ENCODE data around the gene IRS4.

Gene IRS4

DNA sequence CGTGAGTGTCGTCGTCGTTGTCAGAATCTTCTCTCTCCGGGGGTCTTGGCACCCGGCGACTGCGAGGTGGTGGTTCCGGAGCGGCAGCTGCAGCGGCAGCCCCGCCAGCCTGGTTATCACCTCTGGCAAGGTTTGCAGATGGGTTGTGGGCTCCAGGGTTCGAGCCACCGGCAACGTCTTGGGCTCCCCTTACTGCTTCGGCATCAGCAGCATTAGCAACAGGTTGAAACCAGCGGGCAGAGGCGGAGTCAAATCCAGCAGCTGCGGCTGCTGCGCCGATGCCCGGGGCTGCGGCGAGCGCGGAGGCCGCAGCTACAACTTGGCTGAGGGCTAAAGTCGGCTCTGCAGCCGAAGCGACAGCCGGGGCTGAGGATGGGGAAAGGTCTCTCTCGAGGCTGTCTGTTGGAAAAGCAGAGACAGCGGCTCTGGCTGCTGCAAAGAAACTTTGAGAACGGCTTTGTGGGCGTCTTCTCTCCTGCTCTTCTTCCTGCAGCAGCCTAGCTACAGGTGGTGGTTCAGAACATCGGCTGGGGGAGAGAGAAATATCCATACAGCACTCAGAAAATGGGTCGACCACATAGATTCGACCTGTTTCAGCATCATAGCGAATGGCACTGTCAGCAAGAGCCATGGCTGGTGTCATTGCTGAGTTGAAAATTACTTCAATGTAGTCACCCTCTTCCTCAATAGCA is 3.6 kb downstream of the IRS4 start:
- H2AFZ ChIP-seq (ENCODE audit: low read depth, low read length) = no peak overlapping the region
- H3K18ac ChIP-seq (ENCODE audit: low read depth in 1 of 2, low read length in 2 of 2) = no peak overlapping the region
- H3K27me3 ChIP-seq (ENCODE audit: control insufficient read depth in 1 of 2, insufficient read depth in 1 of 2, low read length in 2 of 2) = peaks cover 58 to 87% of the 10 kb centered on the region in 2 experiments
- no peaks in the 10 kb centered on the region for H3K36me3 ChIP-seq (ENCODE audit: control insufficient read depth in 1 of 2, insufficient read depth in 2 of 2, low read depth in 1 of 2, low read length in 2 of 2)
- H3K27ac ChIP-seq (ENCODE audit: low read length, poor library complexity, severe bottlenecking) = no peak overlapping the region
- no peak overlapping the region for H2AK5ac ChIP-seq (ENCODE audit: low read length, severe bottlenecking)
- H2BK5ac ChIP-seq (ENCODE audit: low read depth, low read length, poor library complexity, severe bottlenecking) = no peak overlapping the region
- H2BK12ac ChIP-seq (ENCODE audit: low read length in 2 of 2) = no peak overlapping the region
- no peak overlapping the region for H3K14ac ChIP-seq (ENCODE audit: low read length in 2 of 2)
- no peak overlapping the region for H2BK15ac ChIP-seq (ENCODE audit: low read depth, poor library complexity, severe bottlenecking)
- no peak overlapping the region for H4K8ac ChIP-seq (ENCODE audit: low read length)
- H3K9me3 ChIP-seq (ENCODE audit: control insufficient read depth, low read length) = peaks cover 2% of the 10 kb centered on the region
- H3K4me1 ChIP-seq (ENCODE audit: control insufficient read depth, insufficient read depth, low read depth, low read length) = peaks cover 15% of the 10 kb centered on the region
- no peak overlapping the region for H4K91ac ChIP-seq (ENCODE audit: low read length)
- WGBS = 11% methylated on average over 39 of the region's 39 CpGs
- H3K4ac ChIP-seq (ENCODE audit: low read depth in 1 of 2, low read length in 2 of 2) = no peak overlapping the region
- H3K4me3 ChIP-seq (ENCODE audit: insufficient read depth in 1 of 2, low read depth in 1 of 2, low read length in 2 of 2) = no peak overlapping the region
- H2BK120ac ChIP-seq (ENCODE audit: low read depth, low read length) = no peak overlapping the region
- no peak for DNase-seq
- no peaks in the 10 kb centered on the region for H3K79me1 ChIP-seq (replicated peaks; ENCODE audit: low read length, poor library complexity, severe bottlenecking)
- no peak overlapping the region for H3K9ac ChIP-seq (ENCODE audit: low read length)
- H3K23ac ChIP-seq (ENCODE audit: low read length in 2 of 2) = no peak overlapping the region
- no peak overlapping the region for H3K4me2 ChIP-seq (ENCODE audit: low read length, poor library complexity, severe bottlenecking)

DNA sequence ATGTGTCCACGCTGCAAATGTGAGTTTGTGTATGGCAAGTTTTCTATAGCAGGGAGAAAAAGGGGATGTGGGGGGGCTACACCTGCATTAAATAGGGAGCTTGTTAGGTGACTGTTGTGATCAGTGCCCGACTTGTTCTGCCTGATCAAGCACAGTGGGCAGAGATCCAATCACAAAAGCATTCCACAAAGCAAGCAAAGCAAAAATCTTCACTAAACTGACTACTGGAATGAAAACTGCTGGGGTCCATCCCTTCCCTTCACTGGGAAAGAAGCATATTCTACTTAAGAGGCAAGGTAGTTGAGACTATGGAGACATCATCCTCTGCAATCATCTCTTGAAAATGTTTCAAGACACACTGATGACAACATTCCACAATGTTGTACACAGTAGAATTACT is 5.2 kb downstream of the IRS4 start:
- DNase-seq = no peak
- peaks cover 44 to 78% of the 10 kb centered on the region in 2 experiments for H3K27me3 ChIP-seq (ENCODE audit: control insufficient read depth in 1 of 2, insufficient read depth in 1 of 2, low read length in 2 of 2)
- no peak overlapping the region for H2BK5ac ChIP-seq (ENCODE audit: low read depth, low read length, poor library complexity, severe bottlenecking)
- H2BK15ac ChIP-seq (ENCODE audit: low read depth, poor library complexity, severe bottlenecking) = no peak overlapping the region
- no peak overlapping the region for H3K4ac ChIP-seq (ENCODE audit: low read depth in 1 of 2, low read length in 2 of 2)
- H4K91ac ChIP-seq (ENCODE audit: low read length) = no peak overlapping the region
- no peak overlapping the region for H3K23ac ChIP-seq (ENCODE audit: low read length in 2 of 2)
- no peak overlapping the region for H2AFZ ChIP-seq (ENCODE audit: low read depth, low read length)
- H3K36me3 ChIP-seq (ENCODE audit: control insufficient read depth in 1 of 2, insufficient read depth in 2 of 2, low read depth in 1 of 2, low read length in 2 of 2) = no peaks in the 10 kb centered on the region
- no peak overlapping the region for H2AK5ac ChIP-seq (ENCODE audit: low read length, severe bottlenecking)
- no peak overlapping the region for H3K4me3 ChIP-seq (ENCODE audit: insufficient read depth in 1 of 2, low read depth in 1 of 2, low read length in 2 of 2)
- H2BK12ac ChIP-seq (ENCODE audit: low read length in 2 of 2) = no peak overlapping the region
- H3K18ac ChIP-seq (ENCODE audit: low read depth in 1 of 2, low read length in 2 of 2) = no peak overlapping the region
- no peak overlapping the region for H3K27ac ChIP-seq (ENCODE audit: low read length, poor library complexity, severe bottlenecking)
- no peak overlapping the region for H3K9ac ChIP-seq (ENCODE audit: low read length)
- no peak overlapping the region for H2BK120ac ChIP-seq (ENCODE audit: low read depth, low read length)
- H3K79me1 ChIP-seq (replicated peaks; ENCODE audit: low read length, poor library complexity, severe bottlenecking) = no peaks in the 10 kb centered on the region
- no peak overlapping the region for H3K4me2 ChIP-seq (ENCODE audit: low read length, poor library complexity, severe bottlenecking)
- H3K14ac ChIP-seq (ENCODE audit: low read length in 2 of 2) = no peak overlapping the region
- WGBS = 10% methylated on average over 1 of the region's 2 CpGs
- peaks cover 2% of the 10 kb centered on the region for H3K9me3 ChIP-seq (ENCODE audit: control insufficient read depth, low read length)
- H3K4me1 ChIP-seq (ENCODE audit: control insufficient read depth, insufficient read depth, low read depth, low read length) = peaks cover 5% of the 10 kb centered on the region
- no peak overlapping the region for H4K8ac ChIP-seq (ENCODE audit: low read length)

DNA sequence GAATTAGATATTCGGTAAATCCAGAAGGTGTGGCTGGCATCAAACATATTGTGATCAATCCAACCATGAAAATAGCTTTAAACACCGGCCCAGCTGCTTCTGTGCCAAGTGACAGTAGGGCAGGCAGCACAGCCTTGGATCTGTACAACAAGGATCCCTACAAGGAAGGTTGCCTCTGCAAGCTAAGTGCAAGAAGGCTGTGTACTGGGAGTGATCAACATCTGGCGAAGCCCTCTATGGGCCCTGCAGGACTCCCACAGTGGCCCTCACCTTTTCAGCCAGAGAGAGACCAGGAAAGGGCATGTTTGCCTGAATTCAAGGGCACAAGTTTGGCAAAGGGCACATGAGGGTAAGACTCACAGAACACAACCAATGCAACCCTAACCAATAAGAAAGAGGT is 9.6 kb downstream of the IRS4 start:
- 100% methylated on average over 1 of the region's 3 CpGs for WGBS
- Histone ChIP-seq H2AFZ (ENCODE audit: low read depth, low read length) (no peak overlapping the region), H3K18ac (ENCODE audit: low read depth in 1 of 2, low read length in 2 of 2) (no peak overlapping the region), H3K79me1 (replicated peaks; ENCODE audit: low read length, poor library complexity, severe bottlenecking) (no peaks in the 10 kb centered on the region), H3K9ac (ENCODE audit: low read length) (no peak overlapping the region), H2AK5ac (ENCODE audit: low read length, severe bottlenecking) (no peak overlapping the region), H3K27ac (ENCODE audit: low read length, poor library complexity, severe bottlenecking) (no peak overlapping the region), H3K9me3 (ENCODE audit: control insufficient read depth, low read length) (no peaks in the 10 kb centered on the region), H2BK120ac (ENCODE audit: low read depth, low read length) (no peak overlapping the region), H3K23ac (ENCODE audit: low read length in 2 of 2) (no peak overlapping the region), H4K8ac (ENCODE audit: low read length) (no peak overlapping the region), H3K4me3 (ENCODE audit: insufficient read depth in 1 of 2, low read depth in 1 of 2, low read length in 2 of 2) (no peak overlapping the region), H3K4ac (ENCODE audit: low read depth in 1 of 2, low read length in 2 of 2) (no peak overlapping the region), H3K36me3 (ENCODE audit: control insufficient read depth in 1 of 2, insufficient read depth in 2 of 2, low read depth in 1 of 2, low read length in 2 of 2) (no peaks in the 10 kb centered on the region), H3K4me1 (ENCODE audit: control insufficient read depth, insufficient read depth, low read depth, low read length) (no peaks in the 10 kb centered on the region), H4K91ac (ENCODE audit: low read length) (no peak overlapping the region), H3K14ac (ENCODE audit: low read length in 2 of 2) (no peak overlapping the region), H2BK12ac (ENCODE audit: low read length in 2 of 2) (no peak overlapping the region), H3K4me2 (ENCODE audit: low read length, poor library complexity, severe bottlenecking) (no peak overlapping the region), H3K27me3 (ENCODE audit: control insufficient read depth in 1 of 2, insufficient read depth in 1 of 2, low read length in 2 of 2) (peaks cover 9 to 68% of the 10 kb centered on the region in 2 experiments), H2BK15ac (ENCODE audit: low read depth, poor library complexity, severe bottlenecking) (no peak overlapping the region), H2BK5ac (ENCODE audit: low read depth, low read length, poor library complexity, severe bottlenecking) (no peak overlapping the region)
- no peak for DNase-seq

DNA sequence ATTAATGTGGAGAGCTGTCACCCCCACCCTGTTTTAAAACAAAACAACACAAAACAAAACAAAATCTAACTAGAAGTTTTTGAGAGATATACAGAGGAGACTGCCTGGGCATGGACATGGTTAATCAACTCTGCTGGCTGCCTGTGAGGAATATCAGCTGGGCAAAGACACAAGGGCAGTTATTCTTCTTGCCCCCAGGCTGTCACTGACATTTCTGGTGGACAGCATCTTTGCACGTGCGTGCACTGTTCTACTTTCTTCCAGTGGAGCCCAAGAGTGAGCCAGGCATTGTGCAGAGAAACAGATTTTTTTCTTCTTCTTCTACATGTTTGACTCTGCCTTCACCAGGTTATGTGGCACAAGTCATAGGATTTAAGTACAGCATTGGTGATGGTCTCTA is 13.8 kb downstream of the IRS4 start:
- Histone ChIP-seq H3K79me1 (replicated peaks; ENCODE audit: low read length, poor library complexity, severe bottlenecking) (no peaks in the 10 kb centered on the region), H4K91ac (ENCODE audit: low read length) (no peak overlapping the region), H3K9me3 (ENCODE audit: control insufficient read depth, low read length) (no peaks in the 10 kb centered on the region), H2AK5ac (ENCODE audit: low read length, severe bottlenecking) (no peak overlapping the region), H3K14ac (ENCODE audit: low read length in 2 of 2) (no peak overlapping the region), H3K9ac (ENCODE audit: low read length) (no peak overlapping the region), H2BK12ac (ENCODE audit: low read length in 2 of 2) (no peak overlapping the region), H3K27me3 (ENCODE audit: control insufficient read depth in 1 of 2, insufficient read depth in 1 of 2, low read length in 2 of 2) (peaks cover 0 to 47% of the 10 kb centered on the region in 2 experiments), H3K4ac (ENCODE audit: low read depth in 1 of 2, low read length in 2 of 2) (no peak overlapping the region), H3K36me3 (ENCODE audit: control insufficient read depth in 1 of 2, insufficient read depth in 2 of 2, low read depth in 1 of 2, low read length in 2 of 2) (no peaks in the 10 kb centered on the region), H3K18ac (ENCODE audit: low read depth in 1 of 2, low read length in 2 of 2) (no peak overlapping the region), H2BK15ac (ENCODE audit: low read depth, poor library complexity, severe bottlenecking) (no peak overlapping the region), H3K23ac (ENCODE audit: low read length in 2 of 2) (no peak overlapping the region), H2BK5ac (ENCODE audit: low read depth, low read length, poor library complexity, severe bottlenecking) (no peak overlapping the region), H4K8ac (ENCODE audit: low read length) (no peak overlapping the region), H3K27ac (ENCODE audit: low read length, poor library complexity, severe bottlenecking) (no peak overlapping the region), H3K4me3 (ENCODE audit: insufficient read depth in 1 of 2, low read depth in 1 of 2, low read length in 2 of 2) (no peak overlapping the region), H2AFZ (ENCODE audit: low read depth, low read length) (no peak overlapping the region), H2BK120ac (ENCODE audit: low read depth, low read length) (no peak overlapping the region), H3K4me1 (ENCODE audit: control insufficient read depth, insufficient read depth, low read depth, low read length) (no peaks in the 10 kb centered on the region), H3K4me2 (ENCODE audit: low read length, poor library complexity, severe bottlenecking) (no peak overlapping the region)
- DNase-seq = no peak
- WGBS = 86% methylated on average over 2 of the region's 2 CpGs

All from mesenchymal stem cell (in vitro differentiated cells and primary cell).